Psoas muscle (tissue), 8 donors: Measurements from ENCODE around the gene OS9. TPM values are rescaled to one million over a fixed set of nuclear protein-coding genes. Genes with fewer than 3 reads are reported as not detected.

Source experiments
- ATAC-seq, 4 donors: fragments of 200-7000 bp; cut with Tn5 transposase; one replicate each; pipeline ENCODE4 v1.9.1; 2020; ENCODE audit warnings: moderate library complexity in 3 of 4, mild to moderate bottlenecking in 2 of 4
- DNase-seq, 2 donors: peaks; one replicate each; pipeline ENCODE4 v3.0.0-alpha.2; 2020
- H3K27ac ChIP-seq: fragments of 200-600 bp; one replicate; pipeline ENCODE4 v1.8.0; 2022
- H3K27me3 ChIP-seq, 3 donors: fragments of 200-600 bp in 1 of 3; one replicate each; pipeline versions ENCODE4 v1.6.1 to v1.8.0; 2013 to 2022; ENCODE audit warnings: low read length in 2 of 3, mild to moderate bottlenecking in 2 of 3, moderate library complexity in 1 of 3; ENCODE audit not compliant: insufficient read depth in 3 of 3
- H3K36me3 ChIP-seq, 2 donors: fragments of 200-600 bp in 1 of 2; one replicate each; pipeline versions ENCODE4 v1.6.1 to v1.8.0; 2013 to 2022; ENCODE audit warnings: low read depth in 1 of 2, mild to moderate bottlenecking in 1 of 2, moderate library complexity in 1 of 2; ENCODE audit not compliant: insufficient read depth in 1 of 2
- H3K4me1 ChIP-seq: fragments of 200-600 bp; one replicate; pipeline ENCODE4 v1.8.0; 2022
- H3K4me3 ChIP-seq: fragments of 200-600 bp; one replicate; pipeline ENCODE4 v1.8.0; 2022; ENCODE audit warnings: mild to moderate bottlenecking
- H3K9me3 ChIP-seq: fragments of 200-600 bp; one replicate; pipeline ENCODE4 v1.8.0; 2022
- WGBS, 3 donors: extraction: QIAGEN DNeasy Blood & Tissue Kit; methylation state at CpG; one replicate each; pipeline versions ENCODE4 v1.1.6 to v1.1.7; 2013; 5-methylcytosine and 5-hydroxymethylcytosine counted together
- intact Hi-C, 2 donors: fragments of 100-400 bp; cut with DNase I; formaldehyde crosslinking; loops; one replicate each; pipeline versions ENCODE4 v1.11.0 to v1.14.2; 2022
- polyA plus RNA-seq, 3 donors: library from polyadenylated mRNA; stranded (reverse); fragments of 200-250 nt; gene quantifications; one replicate each; pipeline ENCODE4 v1.2.3, GENCODE V29; 2013
- total RNA-seq, 4 donors: library from RNA; stranded (reverse); fragmentation: NEBNext Ultra II Directional in 2 of 4; extraction: Animal tissue kit (Norgen Biotek cat#: 25700) in 2 of 4; gene quantifications; one replicate each; pipeline versions ENCODE4 v1.2.1 to v1.2.4, GENCODE V29; 2021 to 2023
- TF ChIP-seq, protein P1 (sequence below): fragments of 200-600 bp; IDR thresholded peaks from one replicate; pipeline ENCODE4 v1.8.0; 2022; ENCODE audit warnings: antibody characterized with exemption
- donor health status: healthy with polysubstance abuse.
- donor health status: DM: no; HTN: no; CAD: no; lungs with moderate emphysema.
- donor health status: Bipolar disorder and iron deficiency.
- donor health status: healthy.
- donor health status: DM: yes; HTN: yes; CAD: no.
- donor health status: DM: no; HTN: no; CAD: no.
- donor health status: DM: no; HTN: no; CAD: no.
- donor health status: DM: yes; HTN: yes; CAD: no.

The OS9 gene
- total and polyA plus RNA-seq, 7 donors = 53.0 to 76.4 (median 63.8) TPM

DNA sequence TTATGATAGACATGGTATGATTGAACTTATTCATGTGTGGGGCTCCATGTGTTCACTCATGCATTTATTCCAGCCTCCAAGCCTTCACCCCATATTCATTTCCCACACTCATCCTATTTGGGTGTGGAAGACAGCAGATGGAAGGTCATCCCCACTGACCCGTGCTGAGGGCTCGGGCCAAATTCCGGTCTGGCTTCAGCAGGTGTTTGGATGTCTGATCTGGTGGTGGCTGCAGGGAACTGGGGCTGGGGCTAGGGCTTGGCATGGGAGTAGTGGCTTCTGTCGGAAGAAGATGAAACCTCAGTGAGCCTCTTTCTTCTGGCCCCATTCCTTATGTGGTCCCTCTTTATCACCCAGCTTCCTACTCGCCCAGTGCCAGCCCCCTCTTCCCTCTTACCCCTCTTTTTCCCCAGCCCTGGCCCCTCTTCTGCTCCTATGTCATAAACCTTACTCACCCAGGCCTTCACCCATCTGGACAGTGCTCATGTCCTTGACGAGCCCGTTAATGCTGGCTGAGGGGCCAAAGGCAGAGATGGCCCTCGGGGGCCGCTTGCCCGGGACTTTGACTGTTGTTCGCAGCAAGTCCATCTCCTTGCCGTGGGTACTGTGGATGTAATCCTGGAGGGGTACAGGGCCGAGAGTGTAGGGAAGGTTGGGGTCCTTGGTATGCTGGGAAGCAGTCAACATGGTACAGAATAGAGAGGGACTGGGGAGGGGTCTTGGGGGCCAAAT is 36.6 kb downstream of the OS9 start:
- peaks cover 10% of the 10 kb centered on the region for H3K4me1 ChIP-seq
- no peak for ATAC-seq
- no peak overlapping the region for H3K4me3 ChIP-seq
- H3K27ac ChIP-seq = no peak overlapping the region
- H3K27me3 ChIP-seq = peaks cover 0 to 46% (median 14%) of the 10 kb centered on the region in 3 donors
- intact Hi-C loops = no loop called here
- WGBS, 3 donors = 67 to 73% (median 68%) methylated on average over 13 of the region's 13 CpGs
- DNase-seq = no peak
- H3K36me3 ChIP-seq = no peaks in the 10 kb centered on the region
- TF ChIP-seq, protein P1, sequence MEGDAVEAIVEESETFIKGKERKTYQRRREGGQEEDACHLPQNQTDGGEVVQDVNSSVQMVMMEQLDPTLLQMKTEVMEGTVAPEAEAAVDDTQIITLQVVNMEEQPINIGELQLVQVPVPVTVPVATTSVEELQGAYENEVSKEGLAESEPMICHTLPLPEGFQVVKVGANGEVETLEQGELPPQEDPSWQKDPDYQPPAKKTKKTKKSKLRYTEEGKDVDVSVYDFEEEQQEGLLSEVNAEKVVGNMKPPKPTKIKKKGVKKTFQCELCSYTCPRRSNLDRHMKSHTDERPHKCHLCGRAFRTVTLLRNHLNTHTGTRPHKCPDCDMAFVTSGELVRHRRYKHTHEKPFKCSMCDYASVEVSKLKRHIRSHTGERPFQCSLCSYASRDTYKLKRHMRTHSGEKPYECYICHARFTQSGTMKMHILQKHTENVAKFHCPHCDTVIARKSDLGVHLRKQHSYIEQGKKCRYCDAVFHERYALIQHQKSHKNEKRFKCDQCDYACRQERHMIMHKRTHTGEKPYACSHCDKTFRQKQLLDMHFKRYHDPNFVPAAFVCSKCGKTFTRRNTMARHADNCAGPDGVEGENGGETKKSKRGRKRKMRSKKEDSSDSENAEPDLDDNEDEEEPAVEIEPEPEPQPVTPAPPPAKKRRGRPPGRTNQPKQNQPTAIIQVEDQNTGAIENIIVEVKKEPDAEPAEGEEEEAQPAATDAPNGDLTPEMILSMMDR = no peak
- H3K9me3 ChIP-seq = no peaks in the 10 kb centered on the region

DNA sequence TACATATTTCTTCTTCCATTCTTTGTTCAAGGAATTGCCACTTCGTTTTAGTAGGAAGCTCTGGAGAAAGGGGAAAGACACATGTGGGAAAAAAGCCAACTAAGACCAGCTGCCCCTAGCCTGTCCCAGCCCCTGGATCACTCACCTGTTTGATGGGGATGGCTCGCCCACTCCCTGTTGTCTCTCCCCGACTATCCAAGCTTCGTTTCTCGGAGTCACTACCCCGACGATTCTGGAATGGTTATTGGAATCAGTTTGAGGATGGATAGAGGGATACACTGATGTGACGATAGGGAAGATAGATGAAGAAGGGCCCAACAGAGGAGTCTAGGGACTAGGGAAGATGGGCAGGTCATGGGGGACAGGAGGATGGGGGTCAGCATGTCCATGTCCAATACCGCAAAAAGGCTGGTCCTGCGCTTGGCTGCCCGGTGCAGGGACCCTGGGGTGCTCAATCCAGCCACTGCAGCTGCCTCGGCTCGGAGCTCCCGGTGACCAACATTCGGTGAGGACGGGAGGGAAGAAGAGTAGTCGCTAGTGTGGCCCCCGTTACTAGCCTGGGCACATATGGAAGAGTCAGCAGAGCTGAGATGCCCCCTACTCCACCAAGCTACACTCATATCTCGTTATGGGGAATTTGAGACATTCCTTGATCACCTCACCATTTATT is 37.6 kb downstream of the OS9 start:
- no peak for ATAC-seq
- TF ChIP-seq, protein P1 = no peak
- intact Hi-C loops = no loop called here
- Histone ChIP-seq H3K4me1 (peaks cover 19% of the 10 kb centered on the region), H3K9me3 (no peaks in the 10 kb centered on the region), H3K36me3 (no peaks in the 10 kb centered on the region), H3K4me3 (no peak overlapping the region), H3K27me3 (peaks cover 0 to 48% (median 14%) of the 10 kb centered on the region in 3 donors), H3K27ac (no peak overlapping the region)
- 79 to 87% (median 80%) methylated on average over 19 of the region's 19 CpGs for WGBS, 3 donors
- DNase-seq = no peak

DNA sequence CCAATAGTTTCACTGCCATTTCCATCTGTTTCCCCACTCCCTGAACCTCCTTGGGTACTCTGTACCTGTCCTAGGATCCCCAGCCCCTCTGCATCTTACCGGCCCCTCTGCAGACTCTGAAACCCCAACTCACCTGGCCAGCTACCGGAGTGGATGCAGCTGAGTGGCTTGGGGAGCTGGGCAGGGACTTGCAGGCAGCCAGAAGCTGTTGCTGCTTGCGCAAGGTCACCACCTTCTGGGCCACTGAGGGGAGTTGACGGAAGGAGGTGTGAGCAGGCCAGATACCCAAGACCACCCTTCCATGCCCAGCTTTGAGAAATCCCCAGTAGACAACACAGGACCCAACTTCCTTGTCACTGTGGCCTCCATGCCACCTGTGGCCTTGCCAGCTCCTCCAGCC is 38.3 kb downstream of the OS9 start:
- H3K4me3 ChIP-seq = no peak overlapping the region
- no peak overlapping the region for H3K27ac ChIP-seq
- no peaks in the 10 kb centered on the region for H3K9me3 ChIP-seq
- H3K4me1 ChIP-seq = peaks cover 18% of the 10 kb centered on the region
- peaks cover 0 to 48% (median 14%) of the 10 kb centered on the region in 3 donors for H3K27me3 ChIP-seq
- intact Hi-C loops = no loop called here
- 84 to 88% (median 86%) methylated on average over 4 of the region's 4 CpGs for WGBS, 3 donors
- ATAC-seq (no peak), DNase-seq (no peak)
- H3K36me3 ChIP-seq = no peaks in the 10 kb centered on the region
- TF ChIP-seq, protein P1 = no peak

DNA sequence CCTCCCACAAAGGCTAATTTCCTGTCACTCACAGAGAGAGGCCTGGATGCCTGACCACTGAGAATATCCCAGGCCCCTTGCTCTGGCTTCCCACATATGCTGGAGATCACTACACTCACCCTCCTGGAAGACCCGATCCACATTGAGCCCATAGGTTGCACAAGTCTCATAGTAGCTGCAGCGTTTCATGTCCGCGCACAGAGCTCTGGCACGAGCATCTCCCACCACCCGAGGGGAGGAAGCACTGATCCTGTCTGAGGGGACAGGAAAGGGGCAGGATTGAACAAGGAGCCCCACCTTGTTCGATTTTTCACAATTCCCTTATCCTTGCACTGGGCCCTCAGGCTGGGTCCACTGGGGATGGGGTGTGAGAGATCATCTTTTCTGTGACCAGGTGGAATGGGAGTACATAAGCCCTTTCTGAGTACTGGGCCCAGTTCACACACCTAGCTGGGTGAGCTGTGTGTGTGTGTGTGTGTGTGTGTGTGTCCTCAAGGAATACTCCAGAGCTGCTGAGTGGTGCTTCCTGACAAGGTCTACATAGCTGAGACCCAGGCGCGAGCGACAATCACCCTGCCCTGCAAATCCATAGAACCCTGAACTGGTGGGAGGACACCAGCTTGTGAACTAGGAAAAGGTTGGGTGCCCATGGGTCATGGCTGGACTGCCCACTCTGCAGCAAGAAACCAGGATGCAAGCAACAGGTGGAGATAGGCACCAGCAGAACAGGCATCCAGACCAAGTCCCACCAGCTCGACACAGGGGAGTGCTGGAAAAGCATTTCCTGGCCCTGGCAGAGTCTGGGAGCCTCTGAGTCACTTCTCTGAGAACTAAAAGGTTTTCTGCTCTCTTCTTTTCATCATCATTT is 39.0 kb downstream of the OS9 start:
- 81 to 84% (median 84%) methylated on average over 11 of the region's 11 CpGs for WGBS, 3 donors

More for the DNA sequence above, 39.0 kb downstream of the OS9 start:
- ATAC-seq (no peak), DNase-seq (no peak)
- Histone ChIP-seq H3K27me3 (peaks cover 0 to 48% (median 20%) of the 10 kb centered on the region in 3 donors), H3K9me3 (no peaks in the 10 kb centered on the region), H3K27ac (no peak overlapping the region), H3K36me3 (no peaks in the 10 kb centered on the region), H3K4me1 (peaks cover 24% of the 10 kb centered on the region), H3K4me3 (no peak overlapping the region)
- TF ChIP-seq, protein P1 = no peak
- intact Hi-C loops = no loop called here
